Middle frontal gyrus (tissue), 1 donor: ENCODE results near the gene RBM45.
"Not testable (repeated sequence)": the region's sequence is repeated elsewhere in the genome, so short reads cannot be mapped to it uniquely, and the experiment has no call there.

Experiments
- DNase-seq: peaks from one replicate; pipeline ENCODE4 v3.0.0-alpha.2; 2015; ENCODE audit warnings: low spot score; ENCODE audit errors: extremely low spot score

RBM45 gene, protein sequence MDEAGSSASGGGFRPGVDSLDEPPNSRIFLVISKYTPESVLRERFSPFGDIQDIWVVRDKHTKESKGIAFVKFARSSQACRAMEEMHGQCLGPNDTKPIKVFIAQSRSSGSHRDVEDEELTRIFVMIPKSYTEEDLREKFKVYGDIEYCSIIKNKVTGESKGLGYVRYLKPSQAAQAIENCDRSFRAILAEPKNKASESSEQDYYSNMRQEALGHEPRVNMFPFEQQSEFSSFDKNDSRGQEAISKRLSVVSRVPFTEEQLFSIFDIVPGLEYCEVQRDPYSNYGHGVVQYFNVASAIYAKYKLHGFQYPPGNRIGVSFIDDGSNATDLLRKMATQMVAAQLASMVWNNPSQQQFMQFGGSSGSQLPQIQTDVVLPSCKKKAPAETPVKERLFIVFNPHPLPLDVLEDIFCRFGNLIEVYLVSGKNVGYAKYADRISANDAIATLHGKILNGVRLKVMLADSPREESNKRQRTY

DNA sequence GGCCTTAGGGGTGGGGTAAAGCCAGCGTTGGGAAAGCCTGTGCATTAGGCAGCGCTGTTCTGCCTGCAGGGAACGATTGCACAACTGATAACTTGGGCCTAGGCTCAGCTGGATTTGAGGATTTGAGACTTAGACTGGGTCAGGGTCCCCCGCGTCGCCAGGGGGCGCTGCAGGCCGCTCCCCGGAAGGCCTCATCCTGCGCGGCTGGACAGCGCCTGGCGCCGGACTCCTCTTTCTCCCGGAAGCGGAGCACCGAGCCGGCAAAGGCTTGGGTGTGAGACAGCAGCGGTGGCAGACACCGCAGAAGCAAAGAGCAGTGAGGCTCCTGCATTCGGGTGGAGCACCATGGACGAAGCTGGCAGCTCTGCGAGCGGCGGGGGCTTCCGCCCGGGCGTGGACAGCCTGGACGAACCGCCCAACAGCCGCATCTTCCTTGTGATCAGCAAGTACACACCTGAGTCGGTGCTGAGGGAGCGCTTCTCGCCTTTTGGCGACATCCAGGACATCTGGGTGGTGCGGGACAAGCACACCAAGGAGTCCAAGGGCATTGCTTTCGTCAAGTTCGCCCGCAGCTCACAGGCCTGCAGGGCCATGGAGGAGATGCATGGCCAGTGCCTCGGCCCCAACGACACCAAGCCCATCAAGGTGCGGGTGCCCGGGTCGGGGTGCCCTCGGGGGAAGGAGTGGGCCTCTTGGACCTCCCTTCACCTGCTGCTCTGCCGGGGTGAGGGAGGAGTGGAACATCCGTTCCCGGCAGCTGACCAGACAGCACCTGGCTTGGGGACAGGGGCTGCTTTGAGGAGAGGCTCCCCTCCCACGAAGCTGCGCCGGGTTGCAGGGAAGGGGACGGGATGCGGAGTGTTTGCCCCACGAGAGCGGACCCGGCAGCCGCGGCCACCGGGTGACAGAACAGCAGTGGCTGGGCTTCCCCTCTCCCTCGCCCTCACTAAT lies at the start of gene RBM45:
RBM45 (plus strand) TSS at position 236 of the 951 bp plus-strand sequence; CDS start at position 346, 110 bp downstream.
- DNase-seq, result peak; percentile 83

DNA sequence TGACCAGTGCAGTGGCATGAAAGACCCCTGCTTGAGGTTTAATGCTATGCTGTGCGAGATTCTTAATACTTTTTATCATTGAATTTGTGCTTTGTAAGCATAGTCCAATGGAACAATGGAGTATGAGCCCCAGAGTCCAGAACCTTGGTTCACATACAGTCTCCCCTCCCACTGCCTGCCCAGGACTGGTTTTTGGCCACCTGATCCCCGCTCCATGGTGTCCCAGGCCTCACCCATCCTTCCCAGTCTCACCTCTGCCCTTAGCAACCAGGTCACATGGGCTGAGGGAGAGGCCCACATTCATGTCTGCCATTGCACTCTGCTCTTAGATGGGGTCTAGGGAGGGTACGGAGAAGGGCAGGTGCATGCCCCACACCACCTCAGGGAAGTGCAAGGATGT lies 45.9 kb upstream of the RBM45 start:
- no peak for DNase-seq

DNA sequence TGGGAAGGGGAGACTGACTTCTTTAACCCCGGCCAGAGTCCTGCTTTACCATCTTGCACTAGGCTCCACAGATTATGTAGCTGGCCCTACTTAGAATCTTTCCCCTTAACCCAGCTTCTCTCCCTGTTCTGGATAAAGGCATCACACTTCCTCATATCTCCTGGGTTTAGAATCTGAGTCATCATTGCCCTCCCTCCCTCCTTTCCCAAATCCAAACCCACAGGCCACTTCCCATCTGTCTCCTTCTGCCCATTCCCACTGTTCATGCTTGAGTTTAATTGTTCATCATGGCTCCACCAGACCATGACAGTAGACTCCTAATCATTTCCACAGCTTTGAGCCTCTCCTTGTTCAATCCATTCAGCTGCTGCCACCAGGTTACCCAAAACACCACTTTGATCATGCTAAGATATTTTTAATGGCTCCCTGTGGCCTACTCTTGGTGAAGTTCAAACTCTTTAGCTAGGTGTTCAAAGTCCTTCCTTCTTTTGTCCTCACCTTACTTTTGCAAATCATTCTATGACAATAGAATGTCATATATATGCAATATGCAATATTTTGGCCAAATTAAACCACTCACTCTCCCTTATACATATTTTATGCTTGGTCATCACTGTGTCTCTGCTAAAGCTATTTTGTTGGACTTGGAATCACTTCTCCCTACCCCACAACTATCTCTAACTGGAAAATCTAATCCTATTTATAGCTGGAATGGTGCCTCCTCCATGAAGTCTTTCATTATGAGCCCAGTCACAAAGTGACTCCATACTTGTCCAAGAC lies 45.2 kb upstream of the RBM45 start:
- DNase-seq, result no peak

DNA sequence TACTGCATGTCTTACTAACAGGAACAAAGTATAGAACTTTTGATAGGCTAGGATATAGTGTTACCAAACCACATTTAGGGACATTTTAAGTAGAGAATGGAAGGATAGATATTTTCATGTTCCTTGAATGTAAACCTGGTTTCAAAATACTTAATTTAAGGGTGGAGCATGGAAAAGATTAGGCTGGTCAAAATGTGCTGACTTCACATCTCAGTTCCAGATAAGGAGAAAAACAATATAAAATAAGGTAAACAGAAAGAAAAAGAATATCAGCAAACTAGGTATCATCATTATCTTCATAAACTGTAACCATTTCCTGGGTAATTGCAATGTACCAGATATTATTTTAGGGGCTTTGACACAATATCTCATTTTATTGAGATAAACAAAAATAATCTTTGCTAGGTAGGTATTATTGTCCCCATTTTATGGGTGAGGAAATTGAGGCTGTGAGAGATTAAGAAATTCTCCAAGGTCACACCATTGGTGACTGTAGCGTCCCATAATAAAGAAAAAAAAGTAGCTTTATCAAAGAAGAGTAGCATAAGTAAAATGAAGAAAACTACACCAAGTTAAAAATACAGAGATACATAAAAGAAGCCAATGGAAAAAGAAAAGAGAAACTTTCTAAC lies 43.3 kb upstream of the RBM45 start:
- DNase-seq, result no peak

DNA sequence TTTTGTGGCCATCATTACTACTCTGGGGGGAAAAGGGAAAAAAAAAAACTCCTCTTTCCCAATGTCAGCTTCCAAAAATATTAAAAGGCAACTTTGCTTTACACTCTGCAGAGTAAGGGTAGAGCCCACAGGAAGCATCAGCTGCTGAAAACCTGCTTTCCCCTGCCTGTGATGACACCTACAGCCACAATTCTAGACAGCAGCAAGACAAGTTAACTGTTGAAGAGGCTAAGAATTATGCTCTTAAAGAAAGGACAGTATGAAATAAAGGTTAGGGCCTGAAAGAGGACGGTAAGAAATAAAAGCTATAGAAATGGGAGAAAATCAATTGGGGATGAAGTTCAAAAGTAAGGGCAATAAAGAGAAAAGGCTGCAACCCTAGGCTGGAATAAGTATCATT lies 42.7 kb upstream of the RBM45 start:
- DNase-seq, result no peak

DNA sequence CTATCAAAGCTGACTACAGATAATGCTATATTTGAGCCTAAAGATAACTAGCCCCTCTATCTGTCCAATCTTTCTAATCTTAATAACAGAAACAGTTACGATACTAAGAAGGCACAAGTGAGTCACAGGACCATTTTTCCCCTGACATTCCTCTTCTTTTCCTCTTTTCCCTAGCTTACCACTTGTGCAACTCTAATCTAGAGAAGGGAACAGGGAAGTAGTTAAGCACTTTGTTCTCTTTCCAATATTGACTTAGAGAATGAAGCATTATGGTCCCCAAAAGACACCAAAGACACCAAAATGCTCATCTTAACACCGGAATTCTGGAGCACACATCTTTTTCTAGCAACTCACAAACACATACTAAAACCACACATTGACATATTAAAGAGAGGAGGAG lies 41.4 kb upstream of the RBM45 start:
- DNase-seq, result no peak

DNA sequence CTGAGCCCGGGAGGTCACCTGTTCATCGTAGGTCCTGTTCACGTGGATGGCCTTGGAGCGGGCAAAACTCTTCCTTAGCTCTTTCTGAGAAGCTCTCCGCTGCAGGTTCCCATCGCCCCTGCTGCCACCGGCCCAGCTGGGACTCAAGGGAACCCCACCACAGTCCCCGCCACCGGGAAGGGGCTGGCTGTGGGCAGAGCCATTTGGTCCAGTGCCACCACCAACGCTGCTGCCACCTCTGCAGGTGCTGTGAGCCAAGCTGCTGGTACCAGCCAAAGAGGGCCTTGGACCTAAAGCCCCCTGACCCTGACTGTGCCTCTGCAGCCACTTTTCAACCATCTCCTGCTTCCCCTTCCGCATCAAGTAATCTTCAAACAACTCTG lies 40.2 kb upstream of the RBM45 start:
- DNase-seq, result no peak

DNA sequence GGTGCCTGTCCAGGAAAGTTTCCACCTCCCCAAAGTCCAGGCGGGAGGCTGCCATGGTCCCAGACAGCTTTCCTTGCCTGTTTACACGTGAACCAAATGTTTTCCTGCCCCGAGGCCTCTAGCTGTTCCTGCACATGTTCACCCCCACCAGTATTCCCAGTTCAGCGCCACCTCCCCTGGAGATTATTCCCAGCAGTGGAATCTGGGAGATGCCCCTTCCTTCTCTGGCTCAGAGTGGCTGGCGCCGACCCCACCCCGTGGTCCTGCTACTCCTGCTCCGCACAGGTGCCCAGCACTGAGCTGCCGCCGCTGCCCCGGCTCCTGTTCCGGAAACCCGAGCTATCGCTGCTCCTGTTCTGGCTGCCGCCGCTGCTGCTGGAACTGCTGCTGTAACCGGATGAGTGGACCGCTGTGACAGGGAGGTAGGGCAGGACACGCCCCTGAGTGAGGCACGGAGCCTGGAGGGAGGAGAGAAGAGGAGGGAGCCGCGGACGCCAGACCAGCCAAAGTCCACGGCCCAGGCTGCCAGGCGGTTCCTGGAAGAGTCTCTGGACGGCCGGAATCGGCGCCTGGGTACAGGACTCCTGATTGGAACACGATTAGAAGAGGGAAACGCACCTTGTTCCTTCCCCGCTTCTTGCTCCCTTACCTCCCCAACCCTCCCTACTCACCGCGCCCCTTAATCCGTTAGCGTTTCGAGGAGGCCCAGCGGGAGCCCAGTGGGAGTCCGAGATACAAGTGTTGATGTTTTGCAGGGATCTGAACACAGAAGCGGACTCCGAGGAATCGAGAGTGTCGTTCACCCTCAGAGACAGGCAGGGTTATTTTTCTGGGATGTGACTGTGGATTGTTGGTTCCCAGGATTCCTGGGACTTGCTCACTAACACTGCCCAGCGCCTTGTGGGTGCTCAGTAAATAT lies 39.6 kb upstream of the RBM45 start, which contains the start of gene PDE11A:
PDE11A (minus strand) TSS at position 395 of the 919 bp plus-strand sequence; CDS start at position 55, 340 bp downstream.
- no peak for DNase-seq

DNA sequence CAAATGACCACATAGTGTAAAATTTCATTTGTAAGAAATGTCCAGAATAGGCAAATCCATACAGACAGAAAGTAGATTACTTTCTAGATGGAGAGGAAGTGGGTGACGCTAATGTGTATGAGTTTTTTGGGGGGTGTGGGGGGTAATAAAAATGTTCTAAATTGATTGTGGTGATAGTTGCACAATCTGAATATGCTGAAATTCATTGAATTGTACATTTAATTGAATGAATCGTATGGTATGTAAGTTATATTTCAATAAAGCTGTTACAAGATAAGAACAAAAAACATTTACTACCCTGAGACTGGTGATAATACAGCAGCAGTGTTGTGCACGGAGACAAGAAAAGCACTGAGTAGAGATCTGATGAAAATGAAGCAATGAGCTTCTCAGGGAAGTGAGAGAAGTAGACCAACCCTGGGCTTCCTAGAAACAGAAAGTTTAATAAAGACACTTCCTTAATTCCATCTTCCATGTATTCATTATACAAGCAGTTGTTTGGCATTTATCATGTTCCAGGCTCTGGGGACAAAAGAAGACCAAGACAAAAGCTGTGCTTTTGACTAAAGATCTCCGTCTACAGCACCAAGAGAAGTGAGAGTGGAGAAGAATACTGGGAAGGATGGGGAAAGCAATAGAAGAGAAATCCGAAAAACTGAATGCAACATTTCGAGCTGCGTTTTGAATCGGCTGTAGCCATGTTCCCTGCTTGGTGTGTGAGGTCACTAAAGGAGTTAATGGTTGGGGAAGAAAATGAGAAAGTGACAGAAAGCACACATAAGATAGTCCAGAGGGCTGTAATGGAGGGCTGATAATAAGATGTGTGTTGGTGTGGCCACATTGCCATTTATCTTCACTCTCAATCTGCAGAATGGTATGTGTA lies 37.9 kb upstream of the RBM45 start:
- no peak for DNase-seq

DNA sequence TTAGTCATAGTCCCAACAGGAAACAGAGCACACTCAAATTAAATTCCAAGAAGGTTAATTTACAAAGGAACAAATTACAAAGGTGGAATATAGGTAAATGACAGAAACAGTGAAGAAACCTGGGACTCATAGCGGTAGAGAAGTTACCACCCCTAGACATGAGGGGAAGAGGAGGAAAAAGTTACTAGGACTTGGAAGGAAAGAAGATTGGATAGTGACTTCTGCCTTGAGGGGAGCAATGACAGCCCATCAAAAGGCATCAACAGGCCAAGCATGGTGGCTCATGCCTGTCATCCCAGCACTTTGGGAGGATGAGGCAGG lies 37.3 kb upstream of the RBM45 start:
- no peak for DNase-seq

DNA sequence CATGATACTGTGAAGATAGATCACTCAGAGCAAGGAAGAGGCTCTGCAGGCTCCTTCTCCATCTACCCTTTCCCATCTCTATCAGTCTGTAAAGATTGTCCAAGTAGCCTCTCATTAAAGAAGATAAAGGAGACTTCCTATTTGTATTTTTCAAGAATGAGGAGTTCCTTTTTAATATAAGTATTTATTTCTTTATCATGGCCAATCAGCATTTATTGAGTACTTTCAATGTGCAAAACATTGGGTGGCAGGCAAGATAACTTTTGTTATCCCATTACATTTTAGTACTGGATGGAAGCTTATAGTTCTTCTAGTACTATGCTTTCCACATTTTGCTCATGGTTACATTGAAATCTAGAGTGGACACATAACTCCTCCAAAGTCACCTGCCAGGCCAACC lies 36.1 kb upstream of the RBM45 start:
- DNase-seq, result no peak

DNA sequence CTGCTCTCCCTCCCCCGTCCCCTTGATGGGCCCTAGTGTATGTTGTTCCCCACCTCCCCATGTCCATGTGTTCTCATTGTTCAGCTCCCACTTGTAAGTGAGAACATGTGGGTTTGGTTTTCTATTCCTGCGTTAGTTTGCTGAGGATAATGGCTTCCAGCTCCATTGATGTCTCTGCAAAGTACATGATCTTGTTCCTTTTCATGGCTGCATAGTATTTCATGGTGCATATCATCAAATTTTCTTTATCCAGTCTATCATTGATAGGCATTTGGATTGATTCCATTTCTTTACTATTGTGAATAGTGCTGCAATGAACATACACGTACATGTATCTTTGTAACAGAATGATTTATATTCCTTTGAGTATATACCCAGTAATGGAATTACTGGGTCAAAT lies 33.0 kb upstream of the RBM45 start:
- not testable (repeated sequence) for DNase-seq

DNA sequence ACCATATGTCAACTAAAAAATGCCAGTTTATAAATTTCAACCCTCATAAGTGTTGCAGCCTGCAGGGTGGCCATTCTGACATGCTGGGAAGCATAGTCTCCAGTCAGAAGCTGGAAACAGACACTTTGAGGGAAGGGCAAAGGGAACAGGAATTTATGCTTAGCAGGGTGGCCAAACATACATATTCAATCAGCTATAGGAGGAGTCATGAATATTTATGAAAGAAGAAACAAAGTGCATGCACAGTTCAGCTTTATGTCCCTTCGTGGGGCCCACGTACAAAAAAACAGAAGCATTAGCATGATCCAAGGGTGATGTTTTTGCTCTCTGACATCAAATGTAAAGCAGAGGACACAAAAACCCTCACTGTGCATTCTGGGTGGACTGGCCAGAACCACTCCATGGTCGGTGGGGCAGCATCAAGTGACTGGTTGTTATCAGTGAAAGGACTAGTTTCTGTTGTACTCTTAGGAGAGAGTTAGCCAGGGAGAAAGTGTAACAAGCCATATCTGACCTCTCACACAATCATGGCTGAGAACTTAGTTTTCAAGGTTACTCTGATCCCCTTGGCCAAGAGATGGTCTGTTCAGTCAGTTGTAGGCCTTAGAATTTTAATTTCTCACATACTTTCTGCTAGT lies 29.7 kb upstream of the RBM45 start:
- no peak for DNase-seq

DNA sequence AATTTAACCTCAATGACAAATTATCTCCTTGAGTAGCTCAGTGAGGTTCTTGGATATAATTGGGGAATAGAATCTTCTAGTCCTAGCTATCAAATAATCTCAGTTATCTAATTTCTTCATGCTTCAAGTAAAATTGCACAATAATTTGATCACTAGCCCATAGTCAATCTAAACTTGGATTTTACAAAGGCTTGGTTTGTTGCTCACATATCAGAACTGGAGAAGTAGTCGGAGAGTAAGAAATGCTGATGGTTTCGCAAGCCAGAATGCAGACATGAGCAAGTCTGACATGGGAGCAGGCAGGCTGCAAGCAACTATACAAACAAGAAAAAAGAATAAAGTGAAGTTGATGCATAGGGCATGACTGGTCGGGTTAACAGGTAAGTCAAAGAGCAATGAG lies 28.0 kb upstream of the RBM45 start:
- no peak for DNase-seq

DNA sequence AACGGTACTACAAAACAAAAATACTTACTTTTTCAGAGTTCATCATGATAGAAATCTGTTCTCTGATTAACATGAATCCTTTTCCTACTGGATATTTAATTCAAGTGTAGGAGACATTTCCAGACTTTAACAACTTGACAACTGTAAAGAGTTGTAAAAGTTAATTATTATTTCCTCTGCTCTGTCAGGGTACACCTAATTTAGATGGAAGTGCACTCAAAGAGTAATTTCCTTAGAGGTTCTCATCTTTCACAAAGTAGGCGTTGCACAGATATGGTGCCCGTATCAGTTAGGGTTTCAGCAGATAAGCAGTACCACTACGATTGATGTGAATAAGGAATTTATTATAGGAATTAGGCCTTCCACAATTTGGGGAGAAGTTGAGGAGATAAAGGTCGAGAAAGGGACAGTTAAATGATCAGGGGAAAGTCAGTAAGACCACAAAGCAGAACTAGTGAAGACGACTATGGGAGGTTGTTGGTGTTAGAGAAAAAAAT lies 23.4 kb upstream of the RBM45 start:
- DNase-seq, result no peak

DNA sequence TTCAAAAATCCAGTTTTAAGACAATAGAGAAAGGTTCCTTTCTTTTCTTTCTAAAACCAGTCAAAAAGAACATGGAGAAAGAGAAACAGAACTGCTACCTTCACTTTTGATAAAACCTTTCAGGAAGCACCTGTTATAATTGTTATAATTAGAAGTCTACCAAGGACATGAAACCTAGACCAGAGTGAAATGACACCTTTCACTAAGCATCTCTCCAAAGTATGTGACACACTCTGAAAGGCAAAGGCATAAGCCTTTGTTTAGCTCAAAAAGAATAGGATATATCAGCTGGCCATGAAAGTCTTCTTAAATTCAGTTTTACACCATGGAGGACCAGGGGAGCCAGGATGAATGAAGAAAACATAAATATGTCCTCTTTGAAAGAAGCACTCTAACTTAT lies 18.8 kb upstream of the RBM45 start:
- DNase-seq, result no peak

DNA sequence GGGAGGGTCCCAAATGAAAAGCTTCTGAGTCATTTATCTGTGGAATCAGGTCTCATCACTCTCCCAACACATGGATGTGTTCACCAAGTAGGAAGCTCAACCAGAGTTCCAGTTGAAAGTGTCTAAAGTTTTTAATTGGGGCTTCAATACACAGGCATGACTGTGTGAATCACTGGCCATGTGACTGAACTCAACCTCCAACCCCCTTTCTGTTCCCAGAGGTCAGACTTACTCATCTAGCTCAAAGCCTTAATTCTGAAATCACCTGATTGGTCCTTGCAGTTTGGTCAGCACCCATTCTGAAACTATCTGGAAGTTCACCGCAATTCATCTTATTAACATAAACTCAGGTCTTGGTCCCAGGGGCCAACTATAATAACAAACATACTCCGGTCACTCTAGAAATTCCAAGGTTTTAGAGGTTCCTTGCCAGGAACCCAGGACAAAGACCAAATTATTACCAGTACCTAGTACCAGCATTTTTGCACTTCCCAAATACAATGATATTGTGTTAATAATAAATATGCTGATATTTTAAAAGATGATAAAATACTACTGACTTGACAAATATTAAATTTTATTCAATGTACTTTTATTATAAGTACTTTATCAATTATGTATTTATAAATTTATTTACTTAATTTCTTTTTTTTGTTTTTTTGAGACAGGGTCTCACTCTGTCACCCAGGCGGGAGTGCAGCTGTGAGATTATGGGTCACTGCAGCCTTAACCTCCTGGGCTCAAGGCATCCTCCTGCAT lies 10.7 kb upstream of the RBM45 start:
- no peak for DNase-seq

DNA sequence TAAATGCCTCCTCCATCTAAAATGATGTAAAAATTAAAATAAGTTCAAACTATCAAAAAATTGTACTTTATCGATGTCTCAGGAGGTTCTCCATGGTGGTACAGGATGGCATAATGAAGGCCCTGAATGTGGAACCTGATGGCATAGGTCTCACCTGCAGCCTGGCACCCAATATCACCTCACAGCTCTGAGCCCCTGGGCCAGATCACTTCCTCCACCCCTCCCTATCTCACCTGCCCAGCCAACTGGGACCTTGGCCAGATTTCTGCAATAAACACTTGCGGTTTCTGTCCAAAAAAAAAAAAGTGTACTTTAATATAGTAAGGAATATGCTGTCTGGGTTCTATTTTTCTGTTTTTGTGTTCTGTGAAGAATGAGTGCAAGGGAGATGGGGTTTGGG lies 6.7 kb upstream of the RBM45 start:
- DNase-seq, result no peak
